HepG2 (cell line): Measurements from ENCODE around the gene VCP. TPM values are rescaled to one million over a fixed set of nuclear protein-coding genes. Genes with fewer than 3 reads are reported as not detected.

Experiments
- GMEB1 ChIP-seq: sonication (generic); formaldehyde crosslinking; IDR thresholded peaks from 2 replicates; pipeline ENCODE4 v1.5.1; 2020; ENCODE audit warnings: missing genetic modification reagents, mild to moderate bottlenecking, borderline replicate concordance
- HINFP ChIP-seq: sonication (generic); formaldehyde crosslinking; IDR thresholded peaks from 2 replicates; pipeline ENCODE4 v1.4.0; 2020; ENCODE audit warnings: low read depth, mild to moderate bottlenecking, missing genetic modification reagents
- HNRNPH1 ChIP-seq: fragments of 200-400 bp; formaldehyde crosslinking; optimal IDR thresholded peaks from 2 replicates; pipeline ENCODE3; 2017; ENCODE audit warnings: mild to moderate bottlenecking, low read depth, low read length
- IRX3 ChIP-seq: sonication (generic); formaldehyde crosslinking; IDR thresholded peaks from 2 replicates; pipeline ENCODE4 v1.8.1; 2023; ENCODE audit warnings: mild to moderate bottlenecking, low read depth, missing genetic modification reagents, borderline replicate concordance
- MED8 ChIP-seq: sonication (generic); formaldehyde crosslinking; IDR thresholded peaks from 2 replicates; pipeline ENCODE4 v1.8.1; 2023; ENCODE audit warnings: mild to moderate bottlenecking, missing genetic modification reagents; ENCODE audit not compliant: insufficient replicate concordance
- RBFOX2 ChIP-seq: fragments of 200-400 bp; formaldehyde crosslinking; IDR thresholded peaks from 2 replicates; pipeline ENCODE4 v1.6.1; 2017; ENCODE audit warnings: low read depth, mild to moderate bottlenecking, low read length
- SYNCRIP ChIP-seq: fragments of 200-400 bp; formaldehyde crosslinking; IDR thresholded peaks from 2 replicates; pipeline ENCODE4 v1.6.1; 2018; ENCODE audit warnings: mild to moderate bottlenecking, low read depth, low read length; ENCODE audit not compliant: insufficient read depth
- TBP ChIP-seq: sonication (generic); formaldehyde crosslinking; IDR thresholded peaks from 2 replicates; pipeline ENCODE4 v1.5.0; 2020; ENCODE audit warnings: missing genetic modification reagents
- ZBTB44 ChIP-seq: sonication (generic); formaldehyde crosslinking; IDR thresholded peaks from 2 replicates; pipeline ENCODE4 v1.4.0; 2020; ENCODE audit warnings: missing genetic modification reagents
- ZFP37 ChIP-seq: sonication (generic); formaldehyde crosslinking; IDR thresholded peaks from 2 replicates; pipeline ENCODE4 v1.4.0; 2020; ENCODE audit warnings: missing genetic modification reagents, borderline replicate concordance
- ZHX1 ChIP-seq: sonication (generic); formaldehyde crosslinking; IDR thresholded peaks from 2 replicates; pipeline ENCODE4 v1.8.1; 2022; ENCODE audit warnings: low read depth, mild to moderate bottlenecking, missing genetic modification reagents
- ZKSCAN1 ChIP-seq: fragments of 150-350 bp; IDR thresholded peaks from 2 replicates; pipeline ENCODE4 v1.6.1; 2014; ENCODE audit warnings: low read length
- ZNF7 ChIP-seq: IDR thresholded peaks from 2 replicates; pipeline ENCODE4 v1.6.1; 2016; ENCODE audit warnings: missing biosample characterization, missing genetic modification reagents
- ZNF709 ChIP-seq: sonication (generic); formaldehyde crosslinking; IDR thresholded peaks from 2 replicates; pipeline ENCODE4 v1.5.0; 2020; ENCODE audit warnings: mild to moderate bottlenecking, missing genetic modification reagents
- ZNF720 ChIP-seq: sonication (generic); formaldehyde crosslinking; IDR thresholded peaks from 2 replicates; pipeline ENCODE4 v1.4.0; 2020; ENCODE audit warnings: missing genetic modification reagents
- ZNF75D ChIP-seq: sonication (generic); formaldehyde crosslinking; IDR thresholded peaks from 2 replicates; pipeline ENCODE4 v1.8.1; 2023; ENCODE audit warnings: missing genetic modification reagents, mild to moderate bottlenecking, borderline replicate concordance
- polyA plus RNA-seq, 8 experiments: library from polyadenylated mRNA; depleted of rRNA in 3 of 8; stranded (reverse) in 7 of 8; unstranded in 1 of 8; fragments of >200 nt; fragmentation: Illumina TruSeq in 4 of 8; extraction: Trizol in 4 of 8; gene quantifications; 2 replicates each; pipeline versions ENCODE4 v1.2.1 to v1.2.3, GENCODE V29; 2011 to 2016; ENCODE audit warnings: low read depth in 4 of 8, missing spikeins in 1 of 8, mixed read lengths in 1 of 8; ENCODE audit not compliant: insufficient read depth in 1 of 8
- total RNA-seq, 5 experiments: library from RNA; depleted of rRNA; stranded (reverse); fragments of >200 nt; fragmentation: Illumina TruSeq; extraction: Trizol; gene quantifications; 2 replicates each; pipeline ENCODE4 v1.2.3, GENCODE V29; 2016; ENCODE audit warnings: low read depth in 1 of 5

VCP gene
- total and polyA plus RNA-seq, 2 of the 13 experiments (the other 11 are each of a cell fraction or from before 2014, with no cell fraction given): 143 to 391 TPM

- TF ChIP-seq MED8 (CRISPR knock-in tag) (peak; percentile 27), HINFP (CRISPR knock-in tag) (no peak), ZKSCAN1 (no peak), GMEB1 (CRISPR knock-in tag) (peak; percentile 66; the same call in 1 of the 2 replicates), ZNF720 (CRISPR knock-in tag) (no peak), ZHX1 (CRISPR knock-in tag) (no peak; the same call in 1 of the 2 replicates), IRX3 (CRISPR knock-in tag) (0 out of 2 replicates have a peak, but pooled peaks have one; percentile 57), RBFOX2 (peak; percentile 86), ZBTB44 (no peak), HNRNPH1 (no peak), ZNF75D (no peak), ZNF709 (CRISPR knock-in tag) (no peak), ZNF7 (no peak), TBP (CRISPR knock-in tag) (0 out of 2 replicates have a peak, but pooled peaks have one; percentile 72), ZFP37 (CRISPR knock-in tag) (no peak), SYNCRIP (no peak)
Measured at GRCh38 chr9:35072461-35073278, at the start of gene VCP (continued).
